GM12878 (cell line): Measurements from ENCODE around the gene DUOX1.

Experiments used
- CBX3 ChIP-seq: fragments of 200-600 bp; sonication (generic); IDR thresholded peaks from 2 replicates; pipeline ENCODE4 v1.6.1; 2016; ENCODE audit warnings: low read depth, borderline replicate concordance
- CREB1 ChIP-seq: IDR thresholded peaks from 2 replicates; pipeline ENCODE4 v1.6.1; 2012; ENCODE audit warnings: low read depth, mild to moderate bottlenecking, inconsistent platforms
- CUX1 ChIP-seq: IDR thresholded peaks from 2 replicates; pipeline ENCODE4 v1.6.1; 2012; ENCODE audit warnings: improper control_type of control experiment, low read depth, low read length; ENCODE audit not compliant: insufficient replicate concordance
- E2F4 ChIP-seq: IDR thresholded peaks from 2 replicates; pipeline ENCODE4 v1.6.1; 2012; ENCODE audit warnings: low read depth, low read length, improper control_type of control experiment
- EZH2 ChIP-seq: IDR thresholded peaks from 2 replicates; pipeline ENCODE4 v1.6.1; 2012; ENCODE audit warnings: low read depth, mild to moderate bottlenecking, control low read depth, inconsistent platforms, low read length, borderline replicate concordance; ENCODE audit not compliant: control insufficient read depth
- MXI1 ChIP-seq: fragments of 150-350 bp; IDR thresholded peaks from 2 replicates; pipeline ENCODE4 v1.6.1; 2011; ENCODE audit warnings: low read depth, mild to moderate bottlenecking, inconsistent platforms, low read length, improper control_type of control experiment
- NRF1 ChIP-seq: conservative IDR thresholded peaks from 2 replicates; pipeline ENCODE4 v1.6.1; 2011; ENCODE audit warnings: mild to moderate bottlenecking, low read depth, low read length, improper control_type of control experiment
- POLR2A ChIP-seq: IDR thresholded peaks from 2 replicates; pipeline ENCODE4 v1.6.1; 2011; ENCODE audit warnings: low read depth, mild to moderate bottlenecking, low read length
- POLR2AphosphoS5 ChIP-seq: IDR thresholded peaks from 2 replicates; pipeline ENCODE4 v1.6.1; 2011; ENCODE audit warnings: mild to moderate bottlenecking, low read length, inconsistent platforms
- PRDM15 ChIP-seq: fragments of 450-650 bp; formaldehyde crosslinking; IDR thresholded peaks from 2 replicates; pipeline ENCODE4 v1.4.0; 2020; ENCODE audit warnings: mild to moderate bottlenecking, moderate library complexity
- TAF1 ChIP-seq: IDR thresholded peaks from 2 replicates; pipeline ENCODE4 v1.6.1; 2011; ENCODE audit warnings: mild to moderate bottlenecking, low read depth, low read length, borderline replicate concordance
- TF ChIP-seq, protein P1 (sequence below), 3 experiments: IDR thresholded peaks in 2 of 3; conservative IDR thresholded peaks in 1 of 3; 2 replicates each; pipeline ENCODE4 v1.5.1; 2011; ENCODE audit warnings: low read depth in 3 of 3, low read length in 3 of 3, mild to moderate bottlenecking in 3 of 3, control low read depth in 2 of 3, moderate library complexity in 2 of 3, inconsistent platforms in 1 of 3, mixed read lengths in 1 of 3; ENCODE audit not compliant: control insufficient read depth in 2 of 3, insufficient read depth in 1 of 3; ENCODE audit errors: extremely low read depth in 1 of 3

GRCh38 chr15:45106002-45106790 lies 23.6 kb upstream of the DUOX1 start:
- TF ChIP-seq POLR2AphosphoS5, result no peak
- TF ChIP-seq CREB1, result no peak
- TF ChIP-seq, protein P1, sequence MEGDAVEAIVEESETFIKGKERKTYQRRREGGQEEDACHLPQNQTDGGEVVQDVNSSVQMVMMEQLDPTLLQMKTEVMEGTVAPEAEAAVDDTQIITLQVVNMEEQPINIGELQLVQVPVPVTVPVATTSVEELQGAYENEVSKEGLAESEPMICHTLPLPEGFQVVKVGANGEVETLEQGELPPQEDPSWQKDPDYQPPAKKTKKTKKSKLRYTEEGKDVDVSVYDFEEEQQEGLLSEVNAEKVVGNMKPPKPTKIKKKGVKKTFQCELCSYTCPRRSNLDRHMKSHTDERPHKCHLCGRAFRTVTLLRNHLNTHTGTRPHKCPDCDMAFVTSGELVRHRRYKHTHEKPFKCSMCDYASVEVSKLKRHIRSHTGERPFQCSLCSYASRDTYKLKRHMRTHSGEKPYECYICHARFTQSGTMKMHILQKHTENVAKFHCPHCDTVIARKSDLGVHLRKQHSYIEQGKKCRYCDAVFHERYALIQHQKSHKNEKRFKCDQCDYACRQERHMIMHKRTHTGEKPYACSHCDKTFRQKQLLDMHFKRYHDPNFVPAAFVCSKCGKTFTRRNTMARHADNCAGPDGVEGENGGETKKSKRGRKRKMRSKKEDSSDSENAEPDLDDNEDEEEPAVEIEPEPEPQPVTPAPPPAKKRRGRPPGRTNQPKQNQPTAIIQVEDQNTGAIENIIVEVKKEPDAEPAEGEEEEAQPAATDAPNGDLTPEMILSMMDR (IDR thresholded peaks at IDR 0.05 in 2 of 3, conservative IDR thresholded peaks at IDR 0.05 in 1 of 3; ENCODE audit: control insufficient read depth in 2 of 3, extremely low read depth in 1 of 3, insufficient read depth in 1 of 3, low read depth in 3 of 3, low read length in 3 of 3), result no peak
- TF ChIP-seq CUX1, result no peak
- TF ChIP-seq MXI1, result no peak
- TF ChIP-seq TAF1, result no peak
- TF ChIP-seq E2F4, result no peak
- TF ChIP-seq EZH2, result no peak
- TF ChIP-seq NRF1, result no peak
- TF ChIP-seq POLR2A, result no peak
- TF ChIP-seq PRDM15 (CRISPR knock-in tag), result no peak
- TF ChIP-seq CBX3, result no peak
